ENCODE data around the gene MTARC1.

- TF ChIP-seq CTCF (IDR thresholded peaks at IDR 0.05; ENCODE audit: low read depth, low read length) (no peak), EZH2phosphoT487 (IDR thresholded peaks at IDR 0.05; ENCODE audit: low read depth) (no peak)
These were observed 39.1 kb upstream of the MTARC1 start for GRCh38 chr1:220747437-220748088.
